Upper lobe of left lung (tissue), 4 donors: Measurements from ENCODE around the gene MTX2.

Experiments
- CTCF ChIP-seq, 6 experiments: fragments of 450-650 bp in 4 of 6; fragments of 200-600 bp in 2 of 6; sonication (generic) in 2 of 6; IDR thresholded peaks; one replicate each; pipeline ENCODE4 v1.5.1; 2016 to 2019; ENCODE audit warnings: antibody characterized with exemption in 6 of 6
- POLR2A ChIP-seq, 4 donors: fragments of 450-650 bp; IDR thresholded peaks; one replicate each; pipeline ENCODE4 v1.5.1; 2016 to 2017; ENCODE audit warnings: antibody characterized with exemption in 4 of 4, mild to moderate bottlenecking in 2 of 4

GRCh38 chr2:176331646-176332045 lies 62.4 kb downstream of the MTX2 start:
- TF ChIP-seq CTCF (IDR thresholded peaks at IDR 0.05) (no peak), POLR2A (IDR thresholded peaks at IDR 0.05) (no peak)
